Transverse colon (tissue), 4 donors: ENCODE data around the gene MYADML2.

Experiments used
- POLR2AphosphoS5 ChIP-seq, 3 donors: sonication (generic); formaldehyde crosslinking; IDR thresholded peaks; one replicate each; pipeline ENCODE4 v1.6.1; 2016; ENCODE audit warnings: antibody characterized with exemption in 3 of 3
- TF ChIP-seq, protein P1 (sequence below), 5 experiments: fragments of 200-600 bp in 3 of 5; fragments of 450-650 bp in 2 of 5; sonication (generic) in 3 of 5; IDR thresholded peaks; 1 replicate in 2 of 5; 2 replicates in 3 of 5; pipeline ENCODE4 v1.5.1; 2016 to 2017; ENCODE audit warnings: antibody characterized with exemption in 5 of 5, inconsistent platforms in 3 of 5, mild to moderate bottlenecking in 2 of 5, moderate library complexity in 1 of 5

DNA sequence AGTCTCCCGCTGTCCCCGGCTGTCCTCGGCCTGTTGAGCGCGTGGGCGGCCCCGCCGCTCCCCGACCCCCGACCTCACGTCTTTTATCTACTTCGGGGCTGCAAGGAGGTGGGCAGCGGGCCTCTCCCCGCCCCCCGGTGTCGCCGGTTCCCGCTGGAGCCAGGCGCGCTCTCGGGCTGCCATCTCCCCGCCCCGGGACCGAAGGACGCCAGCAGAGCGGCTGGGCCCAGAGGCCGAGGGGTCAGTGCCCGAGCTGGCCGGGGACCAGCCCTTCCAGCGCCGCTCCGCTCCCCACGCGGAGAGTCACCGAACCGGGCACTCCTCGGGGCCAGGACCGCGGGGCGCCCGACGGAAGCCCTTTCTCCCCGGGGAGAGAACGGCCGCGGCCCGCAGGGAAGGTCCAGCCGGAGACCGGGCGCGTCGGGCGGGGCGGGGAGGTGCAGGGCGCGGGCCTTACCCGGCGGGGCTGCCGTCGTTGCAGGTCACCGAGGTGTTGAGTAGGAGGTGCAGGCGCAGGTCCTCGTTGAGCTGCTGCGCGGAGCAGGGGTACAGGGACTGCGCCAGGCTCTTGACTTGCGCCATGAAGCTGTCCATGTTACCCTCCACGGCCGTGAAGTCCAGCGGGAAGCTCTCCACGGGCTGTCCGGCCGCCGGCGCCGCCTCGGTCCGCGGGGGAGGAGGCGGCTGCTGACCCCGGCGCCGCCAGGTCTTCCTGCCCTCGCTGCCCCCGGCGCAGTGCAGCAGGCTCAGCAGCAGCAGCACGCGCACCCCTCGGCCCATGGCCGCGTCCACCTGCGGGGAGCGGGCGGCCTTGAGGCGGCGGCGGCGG, 13.3 kb upstream of the MYADML2 start:
- no peak for TF ChIP-seq POLR2AphosphoS5 (IDR thresholded peaks at IDR 0.05)
- TF ChIP-seq, protein P1, sequence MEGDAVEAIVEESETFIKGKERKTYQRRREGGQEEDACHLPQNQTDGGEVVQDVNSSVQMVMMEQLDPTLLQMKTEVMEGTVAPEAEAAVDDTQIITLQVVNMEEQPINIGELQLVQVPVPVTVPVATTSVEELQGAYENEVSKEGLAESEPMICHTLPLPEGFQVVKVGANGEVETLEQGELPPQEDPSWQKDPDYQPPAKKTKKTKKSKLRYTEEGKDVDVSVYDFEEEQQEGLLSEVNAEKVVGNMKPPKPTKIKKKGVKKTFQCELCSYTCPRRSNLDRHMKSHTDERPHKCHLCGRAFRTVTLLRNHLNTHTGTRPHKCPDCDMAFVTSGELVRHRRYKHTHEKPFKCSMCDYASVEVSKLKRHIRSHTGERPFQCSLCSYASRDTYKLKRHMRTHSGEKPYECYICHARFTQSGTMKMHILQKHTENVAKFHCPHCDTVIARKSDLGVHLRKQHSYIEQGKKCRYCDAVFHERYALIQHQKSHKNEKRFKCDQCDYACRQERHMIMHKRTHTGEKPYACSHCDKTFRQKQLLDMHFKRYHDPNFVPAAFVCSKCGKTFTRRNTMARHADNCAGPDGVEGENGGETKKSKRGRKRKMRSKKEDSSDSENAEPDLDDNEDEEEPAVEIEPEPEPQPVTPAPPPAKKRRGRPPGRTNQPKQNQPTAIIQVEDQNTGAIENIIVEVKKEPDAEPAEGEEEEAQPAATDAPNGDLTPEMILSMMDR (IDR thresholded peaks at IDR 0.05): no peak
